Endometrial microvascular endothelial cells (primary cell): ENCODE measurements around the gene PDCD10. TPM values are rescaled to one million over a fixed set of nuclear protein-coding genes. Genes with fewer than 3 reads are reported as not detected.

Experiments used
- in situ Hi-C: cut with HindIII; loops from 2 replicates; pipeline ENCODE4 v1.10.0; 2017; ENCODE audit warnings: low sequenced_read_pairs, low pct_unique_long_range_greater_than_20kb; ENCODE audit errors: inconsistent ontology term
- total RNA-seq: library from RNA; depleted of rRNA; stranded (reverse); fragments of >200 nt; gene quantifications from one replicate; pipeline ENCODE4 v1.2.3, GENCODE V29; 2015; ENCODE audit errors: inconsistent ontology term

The PDCD10 gene
- total RNA-seq, 1 donor from 2014 or later, result 46.9 TPM

DNA sequence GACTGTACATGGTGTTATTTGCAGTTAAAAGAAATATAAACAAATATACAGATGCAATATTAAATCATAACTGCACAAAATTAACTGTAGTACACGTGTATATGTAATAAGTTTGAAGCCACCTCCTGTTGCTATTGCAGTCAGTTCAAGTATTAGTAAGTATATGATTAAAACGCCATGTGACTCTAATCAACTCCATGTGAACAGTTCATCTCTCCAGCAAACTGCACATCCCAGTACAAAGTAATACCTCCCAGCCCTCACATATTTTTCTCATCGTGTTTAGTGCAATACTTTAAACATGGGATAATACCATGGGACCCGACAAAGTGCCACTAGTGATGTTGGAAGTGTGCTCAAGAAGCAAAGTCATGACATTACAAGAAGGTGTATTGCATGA is 34.6 kb downstream of the PDCD10 start:
- in situ Hi-C loops, result no loop called here

DNA sequence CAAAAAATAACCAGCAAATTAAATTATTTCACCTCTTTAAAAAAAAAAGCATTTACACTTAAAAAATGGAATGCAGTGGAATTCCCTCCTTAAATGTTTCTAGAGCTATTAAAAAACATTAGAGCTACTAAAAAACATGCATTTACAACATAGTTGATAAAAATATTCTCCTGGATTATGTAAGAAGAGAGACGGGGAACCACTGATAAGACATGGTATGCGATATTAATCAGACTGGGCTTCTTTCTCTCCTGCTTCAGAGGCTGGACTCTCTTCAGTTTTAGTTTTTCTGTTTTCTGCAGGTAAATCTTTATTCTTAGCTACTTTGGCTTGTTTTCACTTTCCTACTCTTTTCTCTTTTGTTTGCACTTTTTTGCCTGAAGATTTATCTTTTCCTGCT is 40.6 kb downstream of the PDCD10 start:
- in situ Hi-C loops, result no loop called here

DNA sequence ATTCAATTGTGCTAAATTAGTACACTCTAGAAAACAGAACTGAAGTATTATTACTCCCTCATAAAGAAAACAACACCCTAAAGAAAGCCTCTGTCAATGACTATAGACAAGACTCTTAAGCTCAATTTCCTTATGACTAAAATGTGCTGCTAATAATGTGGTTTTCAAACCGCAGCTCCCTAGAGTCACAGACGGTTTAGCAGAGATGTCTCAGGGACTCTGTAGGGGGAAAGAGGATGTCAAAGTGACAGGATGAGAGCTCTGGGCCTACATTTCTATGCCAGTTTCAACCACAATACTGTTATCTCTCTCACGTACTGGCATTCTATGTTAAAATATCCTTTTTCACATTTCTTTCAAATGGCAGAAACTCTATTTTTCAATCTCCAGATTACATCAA is 43.3 kb downstream of the PDCD10 start:
- in situ Hi-C loops, result no loop called here

DNA sequence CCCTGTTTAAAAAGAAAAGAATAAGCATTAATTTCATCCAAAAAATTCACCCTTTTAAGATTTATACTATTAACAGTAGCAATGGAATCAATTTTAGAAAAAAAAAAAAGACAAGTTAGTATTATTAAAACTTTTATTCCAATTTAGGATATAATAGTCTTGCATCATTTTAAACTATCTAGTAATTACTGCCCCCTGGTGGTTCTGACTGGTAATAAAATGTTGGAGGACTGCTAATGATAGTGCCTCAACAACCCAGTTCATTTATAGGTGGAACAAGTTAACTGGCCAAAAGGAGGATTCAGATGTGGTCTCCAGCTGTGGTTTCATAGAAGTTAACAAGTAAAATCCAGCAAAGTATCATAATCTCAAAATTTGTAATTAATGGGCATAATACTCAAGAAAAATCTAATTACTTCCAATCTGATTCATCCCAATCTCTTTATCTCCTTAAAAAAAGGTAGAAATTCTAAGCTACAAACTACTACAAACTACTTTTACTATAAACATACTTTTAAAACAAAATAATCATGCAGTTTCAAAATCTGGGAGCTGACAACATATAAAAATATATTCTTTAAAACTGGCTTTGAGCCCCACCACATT is 50.2 kb downstream of the PDCD10 start:
- in situ Hi-C loops, result no loop called here

DNA sequence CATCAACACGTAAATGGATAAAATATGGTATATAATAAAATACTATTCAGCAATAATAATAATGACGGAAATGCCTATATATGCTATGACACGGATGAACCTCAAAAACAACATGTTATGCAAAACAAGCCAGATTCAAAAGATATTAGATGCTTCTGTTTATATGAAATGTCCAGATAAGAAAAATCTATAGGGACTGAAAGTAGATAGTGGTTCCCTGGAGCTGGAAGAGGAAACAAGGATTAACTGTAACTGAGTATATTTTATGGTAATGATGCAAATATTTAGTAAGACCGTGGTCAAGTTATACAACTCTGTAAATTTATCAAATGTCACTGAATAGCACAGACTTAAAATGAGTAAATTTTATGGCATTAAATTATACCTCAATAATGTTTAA is 55.2 kb downstream of the PDCD10 start:
- in situ Hi-C loops, result no loop called here

DNA sequence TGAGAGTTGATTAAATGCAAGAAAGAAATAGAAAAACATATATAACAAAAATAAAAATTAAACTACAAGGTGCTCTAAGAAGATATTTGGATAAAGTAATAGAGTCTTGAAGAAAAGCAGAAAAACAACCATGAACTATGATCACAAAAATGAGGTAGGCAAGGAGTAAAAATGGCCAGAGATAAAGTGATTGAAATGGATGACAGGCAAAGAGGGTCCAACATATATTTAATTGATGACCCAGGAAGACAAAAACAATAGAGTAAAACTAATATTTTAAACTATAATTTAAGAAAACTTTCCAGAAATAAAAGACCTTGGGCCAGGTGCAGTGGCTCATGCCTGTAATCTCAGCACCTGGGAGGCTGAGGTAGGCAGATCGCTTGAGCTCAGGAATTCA is 58.8 kb downstream of the PDCD10 start:
- in situ Hi-C loops, result no loop called here

DNA sequence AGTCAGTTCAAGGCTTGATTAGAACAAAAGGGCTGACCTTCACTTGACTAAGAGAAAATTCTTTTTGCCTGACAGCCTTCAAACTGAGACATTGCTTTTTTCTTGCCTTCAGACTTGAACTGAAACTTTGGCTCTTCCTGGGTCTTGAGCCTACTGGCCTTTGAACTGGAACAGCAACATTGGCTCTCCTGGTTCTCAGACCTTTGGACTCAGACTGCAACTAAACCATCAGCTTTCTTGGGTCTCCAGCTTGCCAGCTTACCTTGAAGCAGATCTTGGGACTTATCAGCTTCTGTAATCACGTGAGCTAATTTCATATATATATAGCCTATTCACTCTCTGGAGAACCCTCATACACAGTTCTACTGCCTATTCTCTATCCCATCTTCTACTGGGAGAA is 61.5 kb downstream of the PDCD10 start:
- in situ Hi-C loops, result no loop called here

DNA sequence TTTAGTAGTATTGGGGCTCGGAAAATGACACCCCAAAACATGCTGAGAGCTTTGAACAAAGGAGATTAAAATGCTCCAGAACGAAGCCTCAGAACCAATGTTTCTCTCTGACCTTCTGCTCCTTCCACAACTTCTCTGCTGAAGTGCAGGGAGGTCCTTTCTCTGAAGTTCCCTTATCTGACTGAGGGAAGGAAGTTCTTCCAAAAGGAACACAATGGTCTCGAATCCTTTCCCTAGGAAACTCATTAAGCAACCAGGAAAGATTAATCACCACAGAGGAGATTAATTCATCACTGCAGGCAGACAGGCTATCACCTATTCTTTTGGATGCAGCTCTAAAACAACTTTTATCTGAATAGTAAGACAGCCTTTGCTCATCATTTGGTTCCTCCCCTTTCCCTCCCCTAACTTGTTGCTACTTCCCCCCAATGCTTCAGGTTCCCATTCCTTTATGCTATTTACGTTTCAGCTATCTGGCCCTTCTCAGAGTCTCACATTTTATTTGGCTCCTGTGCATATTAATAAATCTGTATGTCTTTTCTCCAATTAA is 62.7 kb downstream of the PDCD10 start:
- in situ Hi-C loops, result no loop called here

DNA sequence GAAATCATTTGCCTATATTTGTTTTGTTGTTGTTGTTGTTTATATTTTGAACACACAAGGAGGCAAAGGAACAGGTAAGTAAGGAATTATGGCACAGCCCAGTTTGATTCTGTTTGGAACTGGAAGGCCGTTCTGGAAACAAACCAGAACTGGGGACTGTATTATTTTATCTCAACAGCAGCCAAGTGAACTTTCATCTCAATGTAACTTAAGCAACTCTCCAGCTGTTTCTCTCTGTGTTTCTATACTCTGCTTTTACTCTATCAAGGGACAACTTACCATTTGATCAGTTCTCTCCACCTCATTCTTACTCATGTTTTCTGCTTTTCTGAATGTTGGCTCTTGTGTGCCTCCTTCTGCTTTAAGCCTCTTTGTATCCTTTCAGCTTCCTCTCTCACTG is 65.0 kb downstream of the PDCD10 start:
- in situ Hi-C loops, result no loop called here

DNA sequence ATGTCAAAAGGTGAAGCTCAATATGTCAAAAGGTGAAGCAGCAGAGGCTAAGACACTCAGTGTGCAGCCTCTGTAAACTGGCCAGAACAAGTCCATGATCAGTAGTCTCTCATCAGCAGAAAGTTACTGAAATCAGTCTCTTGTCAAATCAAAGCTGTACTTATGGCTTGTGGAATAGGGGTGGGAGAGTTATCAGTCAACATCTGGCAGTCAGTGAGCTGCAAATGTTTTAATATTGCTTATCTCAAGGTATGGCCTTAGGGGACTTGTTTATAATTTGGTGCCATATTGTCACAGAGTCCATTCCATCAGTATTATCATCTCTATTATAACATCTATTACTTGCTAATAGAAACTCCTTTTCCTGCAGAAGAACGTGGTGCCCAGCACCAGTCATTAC is 66.0 kb downstream of the PDCD10 start:
- in situ Hi-C loops, result no loop called here

DNA sequence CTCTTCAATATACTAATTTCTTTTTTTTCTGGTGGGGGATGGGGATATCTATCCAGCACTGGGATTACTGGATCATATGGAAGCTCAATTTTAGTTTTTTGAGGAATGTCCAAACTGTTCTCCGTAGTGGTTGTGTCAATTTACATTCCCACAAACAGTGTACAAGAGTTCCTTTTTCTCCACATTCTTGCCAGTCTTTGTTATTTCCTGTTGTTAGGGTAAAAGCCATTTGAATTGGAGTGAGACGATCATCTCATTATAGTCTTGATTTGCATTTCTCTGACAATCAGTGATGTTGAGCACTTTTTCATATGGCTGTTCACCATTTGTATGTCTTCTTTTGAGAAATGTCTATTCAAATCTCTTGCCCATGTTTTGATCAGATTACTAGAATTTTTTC is 68.1 kb downstream of the PDCD10 start:
- in situ Hi-C loops, result no loop called here

DNA sequence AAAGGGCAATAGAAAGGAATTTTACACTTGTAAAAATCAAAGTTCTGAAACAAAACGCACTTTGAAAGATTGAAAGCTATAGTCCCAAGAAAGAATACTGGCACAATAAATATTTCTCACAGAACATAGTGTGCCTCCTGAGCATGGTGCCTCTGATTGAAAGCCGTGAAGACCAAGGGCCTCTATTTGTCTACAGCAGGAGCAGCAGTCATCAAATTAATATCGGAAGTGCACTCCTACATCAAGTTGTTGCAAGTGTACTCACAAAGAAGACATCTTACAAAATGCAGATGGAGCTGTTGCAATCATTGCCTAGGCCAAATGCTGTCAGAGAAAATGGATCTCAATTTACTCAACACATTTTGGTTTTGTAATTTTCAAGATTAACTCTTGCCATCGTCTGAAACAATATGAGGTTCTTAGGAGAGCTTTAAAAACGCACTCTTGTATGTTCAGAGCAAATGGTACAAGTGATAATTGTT is 71.7 kb downstream of the PDCD10 start:
- in situ Hi-C loops, result no loop called here

DNA sequence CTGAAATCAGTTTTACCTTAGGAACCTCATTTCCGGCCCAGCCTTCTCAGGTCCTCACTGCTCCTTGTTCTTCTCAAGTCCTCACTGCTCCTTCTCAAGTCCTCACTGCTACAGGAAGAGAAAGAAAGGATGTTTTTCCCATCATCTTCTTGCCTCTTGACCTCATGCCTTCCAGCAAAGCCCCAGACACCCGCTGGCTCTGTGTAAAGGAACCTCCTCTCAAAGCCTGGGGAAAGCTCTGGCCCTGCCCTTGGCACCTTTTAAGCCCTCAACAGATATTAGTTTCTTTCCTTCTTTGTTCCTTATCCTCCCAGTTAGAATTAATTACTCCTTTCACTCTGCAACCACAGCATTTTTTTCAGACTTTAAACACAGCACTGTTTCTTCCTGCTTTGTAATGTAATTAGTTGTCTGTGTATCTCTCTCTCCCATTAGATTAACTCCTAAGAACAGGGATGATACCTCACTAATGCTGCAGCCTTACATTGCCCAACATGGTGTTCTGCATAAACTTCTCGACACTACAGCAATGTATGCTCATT is 76.9 kb downstream of the PDCD10 start:
- in situ Hi-C loops, result no loop called here

DNA sequence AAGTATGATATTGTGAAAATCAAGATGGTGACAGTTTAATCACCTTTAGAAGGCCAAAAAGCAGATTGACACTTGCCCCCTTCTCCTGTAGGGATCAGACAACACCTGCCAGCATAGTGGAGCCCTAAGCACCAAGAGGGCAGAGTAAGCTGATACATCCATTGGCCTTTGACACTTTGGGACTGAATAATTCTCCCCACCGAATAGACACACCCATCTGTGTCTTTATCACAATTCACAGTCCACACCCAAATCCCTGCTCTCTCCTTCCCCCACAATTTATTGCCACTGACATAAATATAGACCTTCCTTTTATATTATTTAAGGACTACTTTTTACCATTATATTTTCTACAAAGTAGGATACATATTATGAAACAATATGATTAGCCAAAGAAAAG is 77.9 kb downstream of the PDCD10 start:
- in situ Hi-C loops, result no loop called here

DNA sequence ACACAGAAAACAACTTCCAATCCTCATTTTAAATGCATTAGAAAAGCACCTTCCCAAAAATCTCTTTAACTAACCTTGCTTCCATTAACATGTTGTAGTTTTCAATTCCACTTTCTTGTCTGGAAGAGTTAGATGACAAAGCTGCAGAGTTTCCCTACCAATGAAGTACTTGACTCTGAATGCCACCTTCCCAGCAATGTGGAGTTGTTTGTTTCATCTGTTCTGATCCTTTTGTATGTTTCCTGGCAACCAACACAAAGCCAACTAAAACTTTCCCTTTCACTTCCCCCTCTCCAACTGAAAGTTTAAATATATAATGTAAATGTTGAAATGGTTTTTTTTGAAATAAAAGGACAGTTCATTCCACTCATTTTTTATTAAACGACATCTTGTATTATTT is 80.9 kb downstream of the PDCD10 start, which contains the start of gene WDR49:
WDR49 (minus strand) TSS at position 183 of the 400 bp plus-strand sequence. CDS start 517 bp downstream, outside the sequence.
- in situ Hi-C loops, result no loop called here

DNA sequence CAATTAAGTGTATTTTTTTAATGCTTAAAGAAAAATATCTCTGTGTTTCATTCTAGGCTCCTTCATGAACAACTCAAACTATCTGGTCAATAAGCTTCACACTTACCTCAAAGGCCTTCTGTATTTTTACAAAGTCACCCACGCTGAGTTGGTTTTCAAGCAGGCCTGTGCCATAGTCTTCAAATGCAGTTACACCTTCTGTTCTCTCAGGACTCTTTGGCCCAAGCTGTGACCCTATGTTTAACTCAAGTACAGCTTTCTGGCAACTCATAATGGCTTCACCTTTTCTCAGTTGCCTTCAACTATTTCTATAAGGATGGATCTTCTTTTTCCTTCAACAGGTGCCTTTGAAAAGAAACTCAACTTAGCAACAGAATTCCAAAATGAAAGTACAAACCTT is 81.5 kb downstream of the PDCD10 start:
- in situ Hi-C loops, result no loop called here

DNA sequence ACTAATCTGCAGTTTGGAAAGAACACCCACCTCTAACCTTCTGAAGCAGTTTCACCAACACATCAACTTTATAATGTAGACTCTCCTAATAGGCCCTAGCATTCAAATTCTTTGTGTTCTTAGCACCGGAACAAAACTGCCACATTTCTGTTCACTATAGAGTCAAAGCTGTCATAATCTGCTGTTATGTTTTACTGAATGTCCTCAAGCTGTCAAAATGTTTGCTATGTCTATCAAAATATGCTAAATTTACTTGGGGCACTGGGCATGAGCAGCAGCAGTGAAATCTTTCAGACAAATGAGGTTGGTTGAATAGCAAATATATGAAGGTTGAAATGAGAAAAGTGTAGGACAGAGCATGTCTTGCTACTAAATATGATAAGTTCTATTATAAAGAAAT is 82.9 kb downstream of the PDCD10 start:
- in situ Hi-C loops, result no loop called here

DNA sequence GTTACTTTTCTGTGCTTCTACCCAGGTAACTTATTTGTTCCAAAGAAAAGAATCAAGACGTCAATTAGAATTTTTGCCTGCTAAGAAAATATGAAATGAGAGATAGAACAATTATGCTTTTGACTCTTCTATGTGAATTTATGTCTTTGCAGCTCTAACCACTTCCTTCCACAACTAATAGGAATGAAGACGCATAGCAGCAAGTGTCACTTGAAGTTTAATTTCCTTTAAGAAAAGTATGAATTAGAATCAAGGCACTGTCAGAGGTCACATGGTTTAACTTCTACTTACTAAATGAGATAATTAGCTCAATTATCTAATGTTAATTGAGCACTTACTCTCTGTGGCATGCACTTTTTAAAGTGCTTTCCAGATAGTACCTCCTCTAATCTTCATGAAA is 84.2 kb downstream of the PDCD10 start:
- in situ Hi-C loops, result no loop called here

DNA sequence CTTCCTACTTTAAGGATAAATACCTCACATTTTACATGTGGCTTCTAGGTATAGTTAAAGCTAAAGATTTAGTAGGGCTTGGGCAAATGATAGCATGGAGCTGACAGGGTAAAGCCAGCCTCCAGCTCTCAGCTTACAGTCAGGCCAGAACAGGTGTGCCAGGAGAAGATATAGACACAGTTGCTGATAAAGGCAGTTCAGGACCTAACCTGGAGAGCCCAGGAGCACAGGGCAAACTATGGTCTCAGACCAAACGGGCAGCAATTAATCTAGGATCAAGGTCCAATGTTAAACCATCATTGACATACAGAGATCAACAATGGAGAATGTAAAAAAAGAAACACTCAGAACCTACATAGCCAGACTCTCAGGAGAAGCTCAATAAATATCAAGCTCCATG is 84.9 kb downstream of the PDCD10 start:
- in situ Hi-C loops, result no loop called here

DNA sequence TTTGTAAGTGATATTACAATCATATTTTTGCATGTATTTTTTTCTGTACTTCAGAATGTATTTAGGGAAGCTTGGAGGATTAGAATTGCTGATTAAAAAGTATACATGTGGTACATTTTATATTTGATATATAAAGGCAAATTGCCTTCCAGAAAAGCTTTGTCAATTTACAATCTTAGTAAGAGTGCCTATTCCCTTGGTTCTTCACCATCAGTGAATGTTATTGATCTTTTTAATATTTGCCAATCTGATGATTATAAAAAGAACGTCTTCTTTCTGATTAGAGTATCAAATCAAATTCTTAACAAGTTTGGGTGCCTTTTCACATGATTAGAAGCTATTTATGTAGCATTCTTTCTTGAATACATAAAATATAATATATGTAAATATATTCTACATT is 90.1 kb downstream of the PDCD10 start:
- in situ Hi-C loops, result no loop called here
